Neural progenitor cell (in vitro differentiated cells): ENCODE data around the gene SPEF1.

ENCODE experiments used
- EZH2 ChIP-seq: fragments of 200-600 bp; sonication (generic); IDR thresholded peaks from 2 replicates; pipeline ENCODE4 v1.6.1; 2017; ENCODE audit warnings: antibody characterized with exemption, mild to moderate bottlenecking, moderate library complexity
- TF ChIP-seq, protein P1 (sequence below): fragments of 200-600 bp; sonication (generic); IDR thresholded peaks from 2 replicates; pipeline ENCODE4 v1.5.1; 2017; ENCODE audit warnings: antibody characterized with exemption, mild to moderate bottlenecking

GRCh38 chr20:3797226-3797545 is 15.9 kb upstream of the SPEF1 start:
- TF ChIP-seq, protein P1, sequence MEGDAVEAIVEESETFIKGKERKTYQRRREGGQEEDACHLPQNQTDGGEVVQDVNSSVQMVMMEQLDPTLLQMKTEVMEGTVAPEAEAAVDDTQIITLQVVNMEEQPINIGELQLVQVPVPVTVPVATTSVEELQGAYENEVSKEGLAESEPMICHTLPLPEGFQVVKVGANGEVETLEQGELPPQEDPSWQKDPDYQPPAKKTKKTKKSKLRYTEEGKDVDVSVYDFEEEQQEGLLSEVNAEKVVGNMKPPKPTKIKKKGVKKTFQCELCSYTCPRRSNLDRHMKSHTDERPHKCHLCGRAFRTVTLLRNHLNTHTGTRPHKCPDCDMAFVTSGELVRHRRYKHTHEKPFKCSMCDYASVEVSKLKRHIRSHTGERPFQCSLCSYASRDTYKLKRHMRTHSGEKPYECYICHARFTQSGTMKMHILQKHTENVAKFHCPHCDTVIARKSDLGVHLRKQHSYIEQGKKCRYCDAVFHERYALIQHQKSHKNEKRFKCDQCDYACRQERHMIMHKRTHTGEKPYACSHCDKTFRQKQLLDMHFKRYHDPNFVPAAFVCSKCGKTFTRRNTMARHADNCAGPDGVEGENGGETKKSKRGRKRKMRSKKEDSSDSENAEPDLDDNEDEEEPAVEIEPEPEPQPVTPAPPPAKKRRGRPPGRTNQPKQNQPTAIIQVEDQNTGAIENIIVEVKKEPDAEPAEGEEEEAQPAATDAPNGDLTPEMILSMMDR, result no peak
- no peak for TF ChIP-seq EZH2
